Omental fat pad (tissue), 4 donors: ENCODE measurements around the gene MUC5AC. TPM values are rescaled to one million over a fixed set of nuclear protein-coding genes. Genes with fewer than 3 reads are reported as not detected.
A peak's percentile ranks its signal among the peaks of the same experiment; 100 is the strongest.
"Not testable (repeated sequence)": the region's sequence is repeated elsewhere in the genome, so short reads cannot be mapped to it uniquely, and the experiment has no call there.

Experiments used
- ATAC-seq: fragments of 150-250 bp; one replicate; pipeline ENCODE4 v1.9.1; 2016; ENCODE audit warnings: mild to moderate bottlenecking, moderate library complexity; ENCODE audit not compliant: low FRiP score
- DNase-seq: peaks from one replicate; pipeline ENCODE4 v3.0.0-alpha.2; 2019; ENCODE audit warnings: low spot score
- total RNA-seq, 4 donors: library from RNA; depleted of rRNA; stranded (reverse); fragments of >200 nt; gene quantifications; one replicate each; pipeline ENCODE4 v1.1.0, GENCODE V29; 2016
- TF ChIP-seq, protein P1 (sequence below), 3 donors: fragments of 450-650 bp; IDR thresholded peaks; one replicate each; pipeline ENCODE4 v1.5.1; 2016 to 2017; ENCODE audit warnings: antibody characterized with exemption in 3 of 3, mild to moderate bottlenecking in 3 of 3, moderate library complexity in 2 of 3

The MUC5AC gene
- total RNA-seq, 4 donors from 2014 or later = not detected

GRCh38 chr11:1180947-1181391, 23.2 kb downstream of the MUC5AC start:
- ATAC-seq (no peak), DNase-seq (no peak)
- TF ChIP-seq, protein P1, sequence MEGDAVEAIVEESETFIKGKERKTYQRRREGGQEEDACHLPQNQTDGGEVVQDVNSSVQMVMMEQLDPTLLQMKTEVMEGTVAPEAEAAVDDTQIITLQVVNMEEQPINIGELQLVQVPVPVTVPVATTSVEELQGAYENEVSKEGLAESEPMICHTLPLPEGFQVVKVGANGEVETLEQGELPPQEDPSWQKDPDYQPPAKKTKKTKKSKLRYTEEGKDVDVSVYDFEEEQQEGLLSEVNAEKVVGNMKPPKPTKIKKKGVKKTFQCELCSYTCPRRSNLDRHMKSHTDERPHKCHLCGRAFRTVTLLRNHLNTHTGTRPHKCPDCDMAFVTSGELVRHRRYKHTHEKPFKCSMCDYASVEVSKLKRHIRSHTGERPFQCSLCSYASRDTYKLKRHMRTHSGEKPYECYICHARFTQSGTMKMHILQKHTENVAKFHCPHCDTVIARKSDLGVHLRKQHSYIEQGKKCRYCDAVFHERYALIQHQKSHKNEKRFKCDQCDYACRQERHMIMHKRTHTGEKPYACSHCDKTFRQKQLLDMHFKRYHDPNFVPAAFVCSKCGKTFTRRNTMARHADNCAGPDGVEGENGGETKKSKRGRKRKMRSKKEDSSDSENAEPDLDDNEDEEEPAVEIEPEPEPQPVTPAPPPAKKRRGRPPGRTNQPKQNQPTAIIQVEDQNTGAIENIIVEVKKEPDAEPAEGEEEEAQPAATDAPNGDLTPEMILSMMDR (IDR thresholded peaks at IDR 0.05) = no peak

DNA sequence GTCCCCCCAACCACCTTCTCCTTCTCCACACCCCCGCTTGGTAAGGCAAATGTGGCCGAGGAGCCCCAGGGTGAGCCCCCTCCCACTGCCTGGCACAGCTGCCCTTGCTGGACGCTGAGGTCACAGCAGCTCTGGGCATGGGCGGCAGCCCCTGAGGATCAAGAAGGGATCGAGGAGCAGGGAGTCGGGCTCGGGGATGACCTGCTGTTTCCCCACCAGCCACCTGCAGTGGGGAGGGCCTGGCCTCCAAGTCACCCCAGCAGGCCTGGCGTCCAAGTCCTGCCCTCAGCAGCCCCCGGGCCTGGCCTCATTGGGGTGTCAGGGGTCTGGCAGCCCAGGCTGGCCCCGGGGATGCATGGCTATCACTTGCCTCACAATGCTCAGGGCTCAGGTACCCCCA, 23.7 kb downstream of the MUC5AC start:
- DNase-seq (no peak), ATAC-seq (no peak)
- TF ChIP-seq, protein P1 (IDR thresholded peaks at IDR 0.05) = no peak

DNA sequence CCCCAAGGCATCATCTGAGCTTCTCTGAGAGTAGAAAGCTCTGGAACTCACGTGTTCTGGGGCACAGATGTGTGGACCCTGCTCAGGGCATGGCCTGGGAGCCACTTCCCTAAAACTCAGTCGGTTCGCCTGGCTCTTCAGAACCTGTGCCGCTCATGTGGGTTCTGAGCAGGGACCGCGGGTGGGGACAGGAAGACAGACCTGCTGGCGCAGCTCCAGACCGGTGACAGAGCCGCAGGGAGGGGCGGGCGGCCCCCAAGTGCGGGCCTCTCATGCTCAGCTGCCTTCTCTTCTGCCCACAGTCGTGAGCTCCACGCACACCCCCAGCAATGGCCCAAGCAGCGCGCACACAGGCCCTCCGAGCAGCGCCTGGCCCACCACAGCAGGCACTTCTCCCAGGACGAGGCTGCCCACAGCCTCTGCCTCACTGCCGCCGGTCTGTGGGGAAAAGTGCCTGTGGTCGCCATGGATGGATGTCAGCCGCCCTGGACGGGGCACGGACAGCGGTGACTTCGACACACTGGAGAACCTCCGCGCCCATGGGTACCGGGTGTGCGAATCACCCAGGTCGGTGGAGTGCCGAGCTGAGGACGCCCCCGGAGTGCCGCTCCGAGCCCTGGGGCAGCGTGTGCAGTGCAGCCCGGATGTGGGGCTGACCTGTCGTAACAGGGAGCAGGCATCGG, 24.2 kb downstream of the MUC5AC start:
- DNase-seq = no peak
- TF ChIP-seq, protein P1 (IDR thresholded peaks at IDR 0.05) = no peak
- ATAC-seq = no peak

- peak; percentile 35 for ATAC-seq
- DNase-seq = not testable (repeated sequence)
Observed at GRCh38 chr11:1184139-1184538, 26.4 kb downstream of the MUC5AC start.

DNA sequence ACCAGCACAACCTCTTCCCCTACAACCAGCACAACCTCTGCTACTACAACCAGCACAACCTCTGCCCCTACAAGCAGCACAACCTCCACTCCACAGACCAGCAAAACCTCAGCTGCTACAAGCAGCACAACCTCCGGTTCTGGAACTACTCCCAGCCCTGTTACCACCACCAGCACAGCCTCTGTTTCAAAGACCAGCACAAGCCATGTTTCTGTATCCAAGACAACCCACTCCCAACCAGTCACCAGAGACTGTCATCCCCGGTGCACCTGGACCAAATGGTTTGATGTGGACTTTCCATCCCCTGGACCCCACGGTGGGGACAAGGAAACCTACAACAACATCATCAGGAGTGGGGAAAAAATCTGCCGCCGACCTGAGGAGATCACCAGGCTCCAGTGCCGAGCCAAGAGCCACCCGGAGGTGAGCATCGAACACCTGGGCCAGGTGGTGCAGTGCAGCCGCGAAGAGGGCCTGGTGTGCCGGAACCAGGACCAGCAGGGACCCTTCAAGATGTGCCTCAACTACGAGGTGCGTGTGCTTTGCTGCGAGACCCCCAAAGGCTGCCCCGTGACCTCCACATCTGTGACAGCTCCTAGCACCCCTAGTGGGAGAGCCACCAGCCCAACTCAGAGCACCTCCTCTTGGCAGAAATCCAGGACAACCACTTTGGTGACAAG, 30.8 kb downstream of the MUC5AC start:
- DNase-seq, ATAC-seq: not testable (repeated sequence)

- not testable (repeated sequence) for DNase-seq, ATAC-seq
Observed at GRCh38 chr11:1189816-1190215, 32.1 kb downstream of the MUC5AC start.

DNA sequence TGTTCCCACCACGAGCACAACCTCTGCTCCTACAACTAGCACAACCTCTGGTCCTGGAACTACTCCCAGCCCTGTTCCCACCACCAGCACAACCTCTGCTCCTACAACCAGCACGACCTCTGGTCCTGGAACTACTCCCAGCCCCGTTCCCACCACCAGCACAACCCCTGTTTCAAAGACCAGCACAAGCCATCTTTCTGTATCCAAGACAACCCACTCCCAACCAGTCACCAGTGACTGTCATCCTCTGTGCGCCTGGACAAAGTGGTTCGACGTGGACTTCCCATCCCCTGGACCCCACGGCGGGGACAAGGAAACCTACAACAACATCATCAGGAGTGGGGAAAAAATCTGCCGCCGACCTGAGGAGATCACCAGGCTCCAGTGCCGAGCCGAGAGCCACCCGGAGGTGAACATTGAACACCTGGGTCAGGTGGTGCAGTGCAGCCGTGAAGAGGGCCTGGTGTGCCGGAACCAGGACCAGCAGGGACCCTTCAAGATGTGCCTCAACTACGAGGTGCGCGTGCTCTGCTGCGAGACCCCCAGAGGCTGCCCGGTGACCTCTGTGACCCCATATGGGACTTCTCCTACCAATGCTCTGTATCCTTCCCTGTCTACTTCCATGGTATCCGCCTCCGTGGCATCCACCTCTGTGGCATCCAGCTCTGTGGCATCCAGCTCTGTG, 34.2 kb downstream of the MUC5AC start:
- not testable (repeated sequence) for DNase-seq, ATAC-seq

DNA sequence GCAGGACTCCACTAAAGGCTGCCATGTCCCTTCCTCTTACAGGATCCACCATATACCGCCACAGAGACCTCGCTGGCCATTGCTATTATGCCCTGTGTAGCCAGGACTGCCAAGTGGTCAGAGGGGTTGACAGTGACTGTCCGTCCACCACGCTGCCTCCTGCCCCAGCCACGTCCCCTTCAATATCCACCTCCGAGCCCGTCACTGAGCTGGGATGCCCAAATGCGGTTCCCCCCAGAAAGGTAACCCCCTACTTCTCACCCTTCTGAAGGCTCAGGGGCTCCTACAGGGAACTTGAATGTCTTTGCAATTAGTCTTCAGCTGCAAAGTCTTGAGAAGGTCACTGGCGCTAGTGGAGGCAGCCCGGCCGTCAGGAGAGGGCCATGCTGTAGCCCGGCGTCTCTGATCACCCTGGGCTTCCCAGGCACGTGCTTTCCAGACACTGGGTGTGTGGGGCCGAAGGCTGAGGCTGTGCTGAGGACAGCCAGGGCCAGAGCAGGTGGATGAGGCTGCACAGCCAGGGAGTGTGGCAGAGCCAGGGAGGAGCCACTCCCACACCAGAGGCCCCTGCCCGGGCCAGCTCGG, 35.1 kb downstream of the MUC5AC start:
- no peak for DNase-seq
- TF ChIP-seq, protein P1 (IDR thresholded peaks at IDR 0.05) = no peak
- no peak for ATAC-seq
